ENCODE data around the gene SLC35E2B.
"Not testable (repeated sequence)": the region's sequence is repeated elsewhere in the genome, so short reads cannot be mapped to it uniquely, and the experiment has no call there.

GRCh38 chr1:1729116-1729816, 36.7 kb upstream of the SLC35E2B start:
- not testable (repeated sequence) for TF ChIP-seq EP300 (IDR thresholded peaks at IDR 0.05)
- TF ChIP-seq, protein P1, sequence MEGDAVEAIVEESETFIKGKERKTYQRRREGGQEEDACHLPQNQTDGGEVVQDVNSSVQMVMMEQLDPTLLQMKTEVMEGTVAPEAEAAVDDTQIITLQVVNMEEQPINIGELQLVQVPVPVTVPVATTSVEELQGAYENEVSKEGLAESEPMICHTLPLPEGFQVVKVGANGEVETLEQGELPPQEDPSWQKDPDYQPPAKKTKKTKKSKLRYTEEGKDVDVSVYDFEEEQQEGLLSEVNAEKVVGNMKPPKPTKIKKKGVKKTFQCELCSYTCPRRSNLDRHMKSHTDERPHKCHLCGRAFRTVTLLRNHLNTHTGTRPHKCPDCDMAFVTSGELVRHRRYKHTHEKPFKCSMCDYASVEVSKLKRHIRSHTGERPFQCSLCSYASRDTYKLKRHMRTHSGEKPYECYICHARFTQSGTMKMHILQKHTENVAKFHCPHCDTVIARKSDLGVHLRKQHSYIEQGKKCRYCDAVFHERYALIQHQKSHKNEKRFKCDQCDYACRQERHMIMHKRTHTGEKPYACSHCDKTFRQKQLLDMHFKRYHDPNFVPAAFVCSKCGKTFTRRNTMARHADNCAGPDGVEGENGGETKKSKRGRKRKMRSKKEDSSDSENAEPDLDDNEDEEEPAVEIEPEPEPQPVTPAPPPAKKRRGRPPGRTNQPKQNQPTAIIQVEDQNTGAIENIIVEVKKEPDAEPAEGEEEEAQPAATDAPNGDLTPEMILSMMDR (IDR thresholded peaks at IDR 0.05): not testable (repeated sequence)
